Common myeloid progenitor, CD34-positive (primary cell): ENCODE results near the gene MGMT. TPM values are rescaled to one million over a fixed set of nuclear protein-coding genes. Genes with fewer than 3 reads are reported as not detected.

Source experiments
- CTCF ChIA-PET: fragments of 350-600 bp; sonication (Branson Sonifier 250); formaldehyde crosslinking; loops from one replicate; lab custom pipeline; 2021; ENCODE audit warnings: antibody characterized with exemption; lab: Charles Lee
- POLR2A ChIA-PET: fragments of 350-600 bp; sonication (Branson Sonifier 250); formaldehyde crosslinking; loops from one replicate; lab custom pipeline; 2021; ENCODE audit warnings: antibody characterized with exemption; lab: Charles Lee
- DNase-seq, 3 donors: peaks; one replicate each; pipeline versions ENCODE4 v3.0.0 to v3.0.0-alpha.2; 2013
- H3K27ac ChIP-seq, 2 experiments: 1 replicate in 1 of 2; 2 replicates in 1 of 2; pipeline ENCODE4 v1.7.0; 2013; ENCODE audit warnings: inconsistent platforms in 2 of 2, low read length in 2 of 2, mild to moderate bottlenecking in 2 of 2, low read depth in 1 of 2, moderate library complexity in 1 of 2; ENCODE audit not compliant: severe bottlenecking in 2 of 2, insufficient read depth in 1 of 2, poor library complexity in 1 of 2
- H3K27me3 ChIP-seq, 5 experiments: replicated peaks in 2 of 5; 1 replicate in 3 of 5; 2 replicates in 2 of 5; pipeline versions ENCODE4 v1.6.1 to v1.7.0; 2013; ENCODE audit warnings: low read length in 4 of 5, mild to moderate bottlenecking in 2 of 5, moderate library complexity in 2 of 5, inconsistent platforms in 1 of 5; ENCODE audit not compliant: insufficient read depth in 5 of 5, control insufficient read depth in 4 of 5
- H3K36me3 ChIP-seq, 4 experiments: 1 replicate in 2 of 4; 2 replicates in 2 of 4; pipeline versions ENCODE4 v1.6.1 to v1.7.0; 2013; ENCODE audit warnings: low read length in 3 of 4, control low read depth in 1 of 4, mild to moderate bottlenecking in 1 of 4; ENCODE audit not compliant: control insufficient read depth in 4 of 4, insufficient read depth in 4 of 4
- H3K4me1 ChIP-seq, 4 experiments: 1 replicate in 3 of 4; 2 replicates in 1 of 4; pipeline versions ENCODE4 v1.6.1 to v1.7.1; 2013; ENCODE audit warnings: low read length in 3 of 4, mild to moderate bottlenecking in 3 of 4, control low read depth in 1 of 4, inconsistent platforms in 1 of 4, moderate library complexity in 1 of 4; ENCODE audit not compliant: control insufficient read depth in 4 of 4, insufficient read depth in 4 of 4; ENCODE audit errors: control extremely low read depth in 1 of 4
- H3K4me3 ChIP-seq, 7 experiments: 1 replicate in 4 of 7; 2 replicates in 3 of 7; pipeline versions ENCODE4 v1.5.1 to v1.7.0; 2013; ENCODE audit warnings: mild to moderate bottlenecking in 7 of 7, low read length in 6 of 7, moderate library complexity in 6 of 7, inconsistent platforms in 2 of 7, low read depth in 2 of 7, control low read depth in 1 of 7; ENCODE audit not compliant: insufficient read depth in 4 of 7, control insufficient read depth in 1 of 7; ENCODE audit errors: extremely low read depth in 1 of 7
- H3K9me3 ChIP-seq, 5 experiments: 1 replicate in 4 of 5; 2 replicates in 1 of 5; pipeline versions ENCODE4 v1.6.1 to v1.7.1; 2013; ENCODE audit warnings: low read length in 4 of 5, mild to moderate bottlenecking in 2 of 5, inconsistent platforms in 1 of 5, low read depth in 1 of 5, moderate library complexity in 1 of 5; ENCODE audit not compliant: control insufficient read depth in 4 of 5, insufficient read depth in 2 of 5; ENCODE audit errors: control extremely low read depth in 1 of 5
- WGBS: methylation state at CpG from one replicate; pipeline ENCODE4 v1.1.5; 2013; ENCODE audit not compliant: insufficient coverage; 5-methylcytosine and 5-hydroxymethylcytosine counted together
- polyA plus RNA-seq: library from polyadenylated mRNA; unstranded; fragments of 120-200 nt; gene quantifications from one replicate; pipeline ENCODE4 v1.2.1, GENCODE V29; 2013

Gene MGMT
- polyA plus RNA-seq = 17.4 TPM

GRCh38 chr10:129466703-129467358 is at the start of gene MGMT:
MGMT (plus strand) TSS chr10:129467241.
- Histone ChIP-seq H3K4me3 (peak within 1 kb of the TSS; percentile 56 to 90 (median 76)), H3K27ac (no peak within 1 kb of the TSS), H3K36me3 (peaks cover 0 to 15% (median 5%) of the 10 kb centered on the region in 4 experiments), H3K9me3 (no peaks in the 10 kb centered on the region), H3K4me1 (peaks cover 4 to 20% (median 17%) of the 10 kb centered on the region in 4 experiments), H3K27me3 (no peaks in the 10 kb centered on the region)
- CTCF ChIA-PET = no interaction called here
- WGBS = 4% methylated on average over 57 of the region's 85 CpGs
- POLR2A ChIA-PET = no interaction called here
- peak; percentile 72 to 84 (median 83) for DNase-seq

DNA sequence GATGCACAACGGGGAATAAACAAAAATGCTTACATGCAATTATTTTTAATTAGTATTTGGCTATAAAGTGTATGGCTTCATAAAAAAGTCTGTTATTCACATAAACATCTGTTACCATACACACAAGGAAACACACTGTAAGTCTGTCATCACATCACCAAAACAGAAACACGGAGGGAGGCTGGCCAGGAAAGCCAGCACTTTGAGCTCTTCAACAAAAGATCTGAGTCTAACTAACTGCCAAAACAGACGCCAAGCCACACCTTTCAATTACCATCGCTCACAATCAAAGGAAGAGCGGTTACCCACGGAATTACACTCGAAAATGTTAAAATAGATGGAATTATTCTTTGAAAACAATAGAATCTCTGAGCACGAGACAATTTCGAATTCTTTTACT is 49.2 kb upstream of the MGMT start:
- 67% methylated on average over 4 of the region's 9 CpGs for WGBS
- POLR2A ChIA-PET = no interaction called here
- Histone ChIP-seq H3K4me1 (no peaks in the 10 kb centered on the region), H3K4me3 (no peak overlapping the region), H3K27ac (no peak overlapping the region), H3K9me3 (no peaks in the 10 kb centered on the region), H3K36me3 (no peaks in the 10 kb centered on the region), H3K27me3 (peaks cover 0 to 7% (median 0%) of the 10 kb centered on the region in 5 experiments)
- DNase-seq = no peak
- CTCF ChIA-PET = interaction anchor here (0.8 kb wide), 1 partner anchor 18 kb away, joined by 3 read pairs; no protein-coding TSS in a partner anchor

- H3K27ac ChIP-seq = no peak overlapping the region
- 93% methylated on average over 13 of the region's 17 CpGs for WGBS
- H3K36me3 ChIP-seq = no peaks in the 10 kb centered on the region
- H3K27me3 ChIP-seq = peaks cover 0 to 7% (median 0%) of the 10 kb centered on the region in 5 experiments
- POLR2A ChIA-PET = no interaction called here
- CTCF ChIA-PET = no interaction called here
- no peaks in the 10 kb centered on the region for H3K9me3 ChIP-seq
- no peak overlapping the region for H3K4me3 ChIP-seq
- DNase-seq = no peak
- no peaks in the 10 kb centered on the region for H3K4me1 ChIP-seq
Measured at GRCh38 chr10:129418496-129419225, 48.4 kb upstream of the MGMT start.

- WGBS = 94% methylated on average over 23 of the region's 23 CpGs
- peaks cover 0 to 7% (median 0%) of the 10 kb centered on the region in 5 experiments for H3K27me3 ChIP-seq
- no peaks in the 10 kb centered on the region for H3K4me1 ChIP-seq
- H3K36me3 ChIP-seq = no peaks in the 10 kb centered on the region
- CTCF ChIA-PET = no interaction called here
- no peaks in the 10 kb centered on the region for H3K9me3 ChIP-seq
- no peak for DNase-seq
- POLR2A ChIA-PET = no interaction called here
- no peak overlapping the region for H3K27ac ChIP-seq
- H3K4me3 ChIP-seq = no peak overlapping the region
Measured at GRCh38 chr10:129419397-129419796, 47.6 kb upstream of the MGMT start.

DNA sequence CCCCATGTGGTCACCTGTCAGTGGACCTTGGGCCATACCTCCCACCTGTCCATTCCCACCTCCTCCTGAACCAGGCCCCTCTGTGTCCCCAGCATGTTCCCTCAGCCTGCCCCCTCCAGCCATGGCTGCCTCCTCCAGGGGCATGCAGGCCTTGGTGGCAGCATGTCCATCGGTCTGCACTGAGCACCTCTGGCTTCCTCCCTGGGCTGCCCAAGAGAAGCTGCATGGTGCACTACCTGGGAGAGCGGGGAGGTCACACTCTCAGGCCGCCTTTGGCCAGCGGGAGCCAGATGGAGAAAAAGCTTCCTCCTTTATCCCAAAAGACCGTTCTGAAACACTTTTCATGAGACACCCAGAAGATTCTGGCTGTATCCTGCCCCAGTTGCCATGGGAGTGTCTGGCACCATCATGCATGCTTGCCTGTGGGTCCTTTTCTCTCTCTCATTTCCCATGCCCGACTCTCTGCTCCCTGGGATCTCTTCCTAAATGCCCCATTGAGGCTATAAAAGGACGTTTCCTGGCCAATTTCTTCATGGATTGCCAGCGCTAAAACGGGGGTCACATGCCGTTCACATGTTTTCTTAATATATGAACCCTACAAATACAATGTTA is 45.5 kb upstream of the MGMT start:
- H3K4me1 ChIP-seq = peaks cover 0 to 7% (median 0%) of the 10 kb centered on the region in 4 experiments
- no peak overlapping the region for H3K4me3 ChIP-seq
- H3K27me3 ChIP-seq = peaks cover 0 to 4% (median 0%) of the 10 kb centered on the region in 5 experiments
- H3K27ac ChIP-seq = no peak overlapping the region
- DNase-seq = no peak
- H3K36me3 ChIP-seq = no peaks in the 10 kb centered on the region
- H3K9me3 ChIP-seq = no peaks in the 10 kb centered on the region
- 98% methylated on average over 8 of the region's 10 CpGs for WGBS
- POLR2A ChIA-PET = no interaction called here
- CTCF ChIA-PET = no interaction called here

- Histone ChIP-seq H3K36me3 (no peaks in the 10 kb centered on the region), H3K27me3 (no peaks in the 10 kb centered on the region), H3K4me3 (no peak overlapping the region), H3K27ac (no peak overlapping the region), H3K9me3 (no peaks in the 10 kb centered on the region), H3K4me1 (peaks cover 0 to 12% (median 1%) of the 10 kb centered on the region in 4 experiments)
- ChIA-PET POLR2A (no interaction called here), CTCF (interaction anchor here (1.1 kb wide), 1 partner anchor 25 kb away, joined by 3 read pairs; no protein-coding TSS in a partner anchor)
- 90% methylated on average over 13 of the region's 15 CpGs for WGBS
- no peak for DNase-seq
Measured at GRCh38 chr10:129424978-129425377, 42.1 kb upstream of the MGMT start.
